IMR-90 (cell line): Measurements from ENCODE around the gene HIKESHI. TPM values are rescaled to one million over a fixed set of nuclear protein-coding genes. Genes with fewer than 3 reads are reported as not detected.

Experiments
- ATAC-seq: fragments of 200-7000 bp; cut with Tn5 transposase; 2 replicates; pipeline ENCODE4 v1.9.1; 2020; ENCODE audit warnings: low read depth, mild to moderate bottlenecking, moderate library complexity
- BruUV-seq: library from RNA; stranded (reverse); fragments of 400-500 nt; replicated peaks from 2 replicates; lab custom pipeline; 2021; lab: Mats Ljungman, UMichigan
- CTCF ChIA-PET: fragments of 300-600 bp; formaldehyde crosslinking; extraction: SDS; loops from one replicate; lab custom pipeline; 2021; ENCODE audit warnings: antibody characterized with exemption; lab: Yijun Ruan, JAX
- POLR2A ChIA-PET: fragments of 300-600 bp; sonication (Branson Sonifier 250); formaldehyde crosslinking; loops from one replicate; lab custom pipeline; 2022; ENCODE audit warnings: antibody characterized with exemption; ENCODE audit not compliant: unreplicated experiment; lab: Charles Lee
- DNase-seq: peaks from one replicate; pipeline ENCODE4 v3.0.0; 2013
- H2AFZ ChIP-seq: replicated peaks from 2 replicates; pipeline ENCODE3; 2013; ENCODE audit warnings: low read length, mild to moderate bottlenecking; ENCODE audit not compliant: poor library complexity
- H2AK5ac ChIP-seq: 2 replicates; pipeline ENCODE4 v1.6.1; 2013; ENCODE audit warnings: low read depth, low read length, inconsistent platforms
- H2AK9ac ChIP-seq: replicated peaks from 2 replicates; pipeline ENCODE3; 2013; ENCODE audit warnings: mild to moderate bottlenecking, low read depth, low read length, moderate library complexity; ENCODE audit not compliant: poor library complexity
- H2BK120ac ChIP-seq: 2 replicates; pipeline ENCODE4 v1.6.1; 2013; ENCODE audit warnings: low read depth, low read length, inconsistent platforms
- H2BK15ac ChIP-seq: 3 replicates; pipeline ENCODE4 v1.6.1; 2013; ENCODE audit warnings: low read depth, low read length, inconsistent platforms
- H2BK20ac ChIP-seq: 2 replicates; pipeline ENCODE4 v1.6.1; 2013; ENCODE audit warnings: low read depth, mild to moderate bottlenecking, inconsistent platforms, low read length, moderate library complexity
- H2BK5ac ChIP-seq: 2 replicates; pipeline ENCODE4 v1.6.1; 2013; ENCODE audit warnings: mild to moderate bottlenecking, low read depth, low read length, inconsistent platforms; ENCODE audit not compliant: poor library complexity, severe bottlenecking
- H3K14ac ChIP-seq: replicated peaks from 2 replicates; pipeline ENCODE4 v1.6.1; 2013; ENCODE audit warnings: low read depth, low read length, inconsistent platforms
- H3K18ac ChIP-seq: 2 replicates; pipeline ENCODE4 v1.6.1; 2013; ENCODE audit warnings: low read depth, low read length, control low read depth
- H3K23ac ChIP-seq: 2 replicates; pipeline ENCODE4 v1.6.1; 2013; ENCODE audit warnings: low read depth, low read length, inconsistent platforms
- H3K27ac ChIP-seq: 2 replicates; pipeline ENCODE4 v1.5.1; 2013; ENCODE audit warnings: mild to moderate bottlenecking, control low read depth, low read length; ENCODE audit not compliant: insufficient read depth
- H3K27me3 ChIP-seq: 2 replicates; pipeline ENCODE4 v1.6.1; 2013; ENCODE audit warnings: low read length; ENCODE audit not compliant: control insufficient read depth, insufficient read depth
- H3K36me3 ChIP-seq: 2 replicates; pipeline ENCODE4 v1.6.1; 2013; ENCODE audit warnings: low read length, mixed read lengths; ENCODE audit not compliant: control insufficient read depth, insufficient read depth
- H3K4ac ChIP-seq: 2 replicates; pipeline ENCODE4 v1.6.1; 2013; ENCODE audit warnings: low read depth, low read length, inconsistent platforms
- H3K4me1 ChIP-seq: 2 replicates; pipeline ENCODE4 v1.6.1; 2013; ENCODE audit warnings: low read length, mixed read lengths; ENCODE audit not compliant: control insufficient read depth, insufficient read depth
- H3K4me2 ChIP-seq: 2 replicates; pipeline ENCODE4 v1.6.1; 2013; ENCODE audit warnings: low read depth, mild to moderate bottlenecking, control low read depth, low read length, moderate library complexity
- H3K4me3 ChIP-seq: 2 replicates; pipeline ENCODE4 v1.5.1; 2013; ENCODE audit warnings: low read depth, mild to moderate bottlenecking, control low read depth, low read length, moderate library complexity; ENCODE audit not compliant: insufficient read depth
- H3K56ac ChIP-seq: 2 replicates; pipeline ENCODE4 v1.6.1; 2013; ENCODE audit warnings: low read length, inconsistent platforms; ENCODE audit not compliant: insufficient read depth; ENCODE audit errors: extremely low read depth
- H3K79me1 ChIP-seq, 2 experiments: 2 replicates each; pipeline ENCODE4 v1.6.1; 2013; ENCODE audit warnings: low read length in 2 of 2, inconsistent platforms in 1 of 2, low read depth in 1 of 2
- H3K9ac ChIP-seq: 2 replicates; pipeline ENCODE4 v1.6.1; 2013; ENCODE audit warnings: low read depth, low read length, control low read depth
- H3K9me1 ChIP-seq: 2 replicates; pipeline ENCODE4 v1.6.1; 2013; ENCODE audit warnings: low read length, inconsistent platforms; ENCODE audit not compliant: insufficient read depth
- H3K9me3 ChIP-seq: 2 replicates; pipeline ENCODE4 v1.6.1; 2013; ENCODE audit warnings: low read length; ENCODE audit not compliant: control insufficient read depth, insufficient read depth
- H4K20me1 ChIP-seq: 2 replicates; pipeline ENCODE4 v1.6.1; 2013; ENCODE audit warnings: low read length, inconsistent platforms; ENCODE audit not compliant: insufficient read depth
- H4K5ac ChIP-seq: 2 replicates; pipeline ENCODE4 v1.6.1; 2013; ENCODE audit warnings: mild to moderate bottlenecking, low read depth, low read length, control low read depth
- H4K8ac ChIP-seq, 2 experiments: 2 replicates each; pipeline ENCODE4 v1.6.1; 2013; ENCODE audit warnings: low read depth in 2 of 2, low read length in 2 of 2, control low read depth in 1 of 2, inconsistent platforms in 1 of 2
- H4K91ac ChIP-seq: 2 replicates; pipeline ENCODE4 v1.6.1; 2013; ENCODE audit warnings: low read depth, low read length, inconsistent platforms; ENCODE audit not compliant: insufficient read depth
- CEBPB ChIP-seq: IDR thresholded peaks from 2 replicates; pipeline ENCODE4 v1.6.1; 2012; ENCODE audit warnings: low read depth, low read length, improper control_type of control experiment
- NFE2L2 ChIP-seq: fragments of 150-350 bp; IDR thresholded peaks from 2 replicates; pipeline ENCODE4 v1.6.1; 2016; ENCODE audit warnings: low read depth, mild to moderate bottlenecking, low read length
- POLR2A ChIP-seq: IDR thresholded peaks from 2 replicates; pipeline ENCODE4 v1.6.1; 2012; ENCODE audit warnings: mild to moderate bottlenecking, low read depth, low read length
- WGBS, 2 experiments: methylation state at CpG; one replicate each; pipeline versions ENCODE4 v1.1.5 to v1.1.7; 2013; ENCODE audit warnings: missing lambda C conversion rate in 2 of 2; ENCODE audit not compliant: insufficient read length in 1 of 2; ENCODE audit errors: extremely low coverage in 2 of 2; 5-methylcytosine and 5-hydroxymethylcytosine counted together
- dilution Hi-C: fragments of 300-500 bp; cut with HindIII; formaldehyde crosslinking; loops from one replicate; pipeline ENCODE4 v1.14.3; 2018; ENCODE audit warnings: low sequenced_read_pairs; ENCODE audit not compliant: unreplicated experiment
- in situ Hi-C: fragments of 300-500 bp; cut with MboI; formaldehyde crosslinking; loops from 3 replicates; pipeline ENCODE4 v1.14.3; 2019; ENCODE audit warnings: low sequenced_read_pairs, inconsistent platforms, mixed read lengths
- intact Hi-C: fragments of 100-400 bp; cut with micrococcal nuclease; formaldehyde crosslinking; loops from 2 replicates; pipeline ENCODE4 v1.10.0; 2022
- polyA plus RNA-seq, 3 experiments: library from polyadenylated mRNA; depleted of rRNA; stranded (reverse); fragments of >200 nt; gene quantifications; 2 replicates each; pipeline ENCODE4 v1.2.3, GENCODE V29; 2012; ENCODE audit warnings: low replicate concordance in 1 of 3
- total RNA-seq: library from RNA; depleted of rRNA; stranded (reverse); fragments of >200 nt; gene quantifications from 2 replicates; pipeline ENCODE4 v1.2.3, GENCODE V29; 2012

HIKESHI gene
- total and polyA plus RNA-seq, 2 of the 4 experiments (the other 2 are of a cell fraction): 49.4 to 73.5 TPM

DNA sequence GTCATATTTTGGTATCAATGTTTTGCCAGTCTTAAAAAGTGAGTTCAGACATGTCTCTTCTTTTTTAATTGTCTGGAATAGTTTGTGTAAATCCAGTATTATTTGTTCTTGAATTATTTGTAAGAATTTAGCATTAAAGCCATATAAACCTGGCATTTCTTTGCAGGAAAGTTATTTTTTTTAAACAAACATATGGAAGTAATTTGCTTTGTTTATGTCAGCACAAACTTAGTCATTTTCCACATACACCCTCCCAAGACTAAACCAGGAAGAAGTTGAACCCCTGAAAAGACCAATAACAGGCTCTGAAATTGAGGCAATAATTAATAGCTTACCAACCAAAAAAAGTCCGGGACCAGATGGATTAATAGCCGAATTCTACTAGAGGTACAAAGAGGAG is 63.5 kb downstream of the HIKESHI start:
- DNase-seq (peak; percentile 58), ATAC-seq (peak; percentile 44; the same call in 1 of the 2 replicates)
- no peaks in the 10 kb centered on the region for H3K79me1 ChIP-seq
- H4K91ac ChIP-seq: no peak overlapping the region
- no peak overlapping the region for H2BK120ac ChIP-seq
- WGBS, 2 experiments: no CpG with 5 or more reads among the region's 2 CpGs
- no peak overlapping the region for H3K27ac ChIP-seq
- peaks cover 1% of the 10 kb centered on the region; the same call in 1 of the 2 replicates for H3K4me1 ChIP-seq
- intact Hi-C loops (no loop called here), in situ Hi-C loops (loop anchor here (10.0 kb wide), 1 partner anchor 449 kb away; no protein-coding TSS in a partner anchor), dilution Hi-C loops (no loop called here)
- BruUV-seq: no TSS peak
- no peaks in the 10 kb centered on the region for H4K20me1 ChIP-seq
- ChIA-PET CTCF (no interaction called here), POLR2A (no interaction called here)
- TF ChIP-seq POLR2A (no peak), CEBPB (no peak), NFE2L2 (no peak)
- no peaks in the 10 kb centered on the region for H3K9me3 ChIP-seq
- H2AK9ac ChIP-seq: no peak overlapping the region
- H3K4me2 ChIP-seq: no peak overlapping the region
- no peak overlapping the region for H3K4ac ChIP-seq
- no peak overlapping the region for H2BK20ac ChIP-seq
- no peak overlapping the region for H3K9ac ChIP-seq
- no peak overlapping the region for H2BK5ac ChIP-seq
- H3K4me3 ChIP-seq: no peak overlapping the region
- no peak overlapping the region for H3K56ac ChIP-seq
- no peak overlapping the region for H3K23ac ChIP-seq
- no peak overlapping the region for H2AK5ac ChIP-seq
- H3K36me3 ChIP-seq: no peaks in the 10 kb centered on the region
- no peak overlapping the region for H2AFZ ChIP-seq
- no peak overlapping the region for H3K18ac ChIP-seq
- H2BK15ac ChIP-seq: no peak overlapping the region
- no peaks in the 10 kb centered on the region for H3K9me1 ChIP-seq
- no peak overlapping the region for H4K8ac ChIP-seq
- no peak overlapping the region for H3K14ac ChIP-seq
- H3K27me3 ChIP-seq: no peaks in the 10 kb centered on the region
- no peak overlapping the region for H4K5ac ChIP-seq
